Trophoblast cell (in vitro differentiated cells and primary cell): ENCODE measurements around the gene SHISA8.
A peak's percentile ranks its signal among the peaks of the same experiment; 100 is the strongest.
"Not testable (repeated sequence)": the region's sequence is repeated elsewhere in the genome, so short reads cannot be mapped to it uniquely, and the experiment has no call there.

Experiments
- DNase-seq, 2 donors: peaks; one replicate each; pipeline ENCODE4 v3.0.0-alpha.2; 2016
- H2AFZ ChIP-seq: 2 replicates; pipeline ENCODE4 v1.6.1; 2013; ENCODE audit warnings: low read length, moderate library complexity, mild to moderate bottlenecking; ENCODE audit not compliant: insufficient read depth, poor library complexity
- H2AK5ac ChIP-seq: 2 replicates; pipeline ENCODE4 v1.6.1; 2013; ENCODE audit warnings: mild to moderate bottlenecking, low read length
- H2BK120ac ChIP-seq: 2 replicates; pipeline ENCODE4 v1.6.1; 2013; ENCODE audit warnings: low read length, mild to moderate bottlenecking, moderate library complexity; ENCODE audit not compliant: insufficient read depth, poor library complexity
- H2BK12ac ChIP-seq: 2 replicates; pipeline ENCODE4 v1.6.1; 2013; ENCODE audit warnings: mild to moderate bottlenecking, low read length, moderate library complexity
- H2BK5ac ChIP-seq: 2 replicates; pipeline ENCODE4 v1.6.1; 2013; ENCODE audit warnings: low read length, low read depth, moderate library complexity, mild to moderate bottlenecking; ENCODE audit not compliant: poor library complexity
- H3K14ac ChIP-seq: 2 replicates; pipeline ENCODE4 v1.6.1; 2013; ENCODE audit warnings: mild to moderate bottlenecking, low read length
- H3K18ac ChIP-seq: 2 replicates; pipeline ENCODE4 v1.6.1; 2013; ENCODE audit warnings: mild to moderate bottlenecking, low read length
- H3K23ac ChIP-seq: 2 replicates; pipeline ENCODE4 v1.6.1; 2013; ENCODE audit warnings: low read length
- H3K27ac ChIP-seq: 2 replicates; pipeline ENCODE4 v1.5.1; 2013; ENCODE audit warnings: low read depth, mild to moderate bottlenecking, inconsistent platforms, low read length, moderate library complexity
- H3K27me3 ChIP-seq: 2 replicates; pipeline ENCODE4 v1.6.1; 2013; ENCODE audit warnings: inconsistent platforms, mild to moderate bottlenecking, low read length, moderate library complexity; ENCODE audit not compliant: insufficient read depth
- H3K36me3 ChIP-seq, 2 experiments: 1 replicate in 1 of 2; 2 replicates in 1 of 2; pipeline ENCODE4 v1.6.1; 2013; ENCODE audit warnings: low read length in 2 of 2, mild to moderate bottlenecking in 2 of 2, moderate library complexity in 1 of 2; ENCODE audit not compliant: insufficient read depth in 2 of 2, control insufficient read depth in 1 of 2
- H3K4ac ChIP-seq: 2 replicates; pipeline ENCODE4 v1.6.1; 2013; ENCODE audit warnings: low read depth, mild to moderate bottlenecking, low read length, moderate library complexity
- H3K4me1 ChIP-seq, 2 experiments: 1 replicate in 1 of 2; 2 replicates in 1 of 2; pipeline ENCODE4 v1.6.1; 2013; ENCODE audit warnings: low read length in 2 of 2, mild to moderate bottlenecking in 2 of 2, moderate library complexity in 1 of 2; ENCODE audit not compliant: insufficient read depth in 2 of 2, control insufficient read depth in 1 of 2
- H3K4me2 ChIP-seq: 2 replicates; pipeline ENCODE4 v1.6.1; 2013; ENCODE audit warnings: inconsistent platforms, mild to moderate bottlenecking, low read length, moderate library complexity
- H3K4me3 ChIP-seq: 2 replicates; pipeline ENCODE4 v1.5.1; 2013; ENCODE audit warnings: mild to moderate bottlenecking, low read depth, low read length, inconsistent platforms
- H3K79me1 ChIP-seq: one replicate; pipeline ENCODE4 v1.6.1; 2013; ENCODE audit warnings: low read length
- H3K79me2 ChIP-seq: 2 replicates; pipeline ENCODE4 v1.6.1; 2013; ENCODE audit warnings: low read length, mild to moderate bottlenecking; ENCODE audit not compliant: control insufficient read depth, insufficient read depth, poor library complexity
- H3K9ac ChIP-seq: 2 replicates; pipeline ENCODE4 v1.6.1; 2013; ENCODE audit warnings: mild to moderate bottlenecking, low read length
- H3K9me3 ChIP-seq: 2 replicates; pipeline ENCODE4 v1.6.1; 2013; ENCODE audit warnings: low read depth, mild to moderate bottlenecking, control low read depth, inconsistent platforms, low read length; ENCODE audit not compliant: insufficient read depth
- H4K12ac ChIP-seq: 2 replicates; pipeline ENCODE4 v1.6.1; 2013; ENCODE audit warnings: low read depth, mild to moderate bottlenecking, low read length, moderate library complexity
- H4K8ac ChIP-seq: 2 replicates; pipeline ENCODE4 v1.6.1; 2013; ENCODE audit warnings: low read depth, mild to moderate bottlenecking, low read length, moderate library complexity
- H4K91ac ChIP-seq: one replicate; pipeline ENCODE4 v1.6.1; 2013; ENCODE audit warnings: low read depth, mild to moderate bottlenecking, low read length, moderate library complexity
- WGBS: extraction: QIAGEN DNeasy Blood & Tissue Kit; methylation state at CpG from one replicate; pipeline ENCODE4 v1.1.7; 2013; ENCODE audit warnings: missing lambda C conversion rate; ENCODE audit not compliant: insufficient read length, insufficient coverage; ENCODE audit errors: extremely low coverage; 5-methylcytosine and 5-hydroxymethylcytosine counted together

Gene SHISA8

DNA sequence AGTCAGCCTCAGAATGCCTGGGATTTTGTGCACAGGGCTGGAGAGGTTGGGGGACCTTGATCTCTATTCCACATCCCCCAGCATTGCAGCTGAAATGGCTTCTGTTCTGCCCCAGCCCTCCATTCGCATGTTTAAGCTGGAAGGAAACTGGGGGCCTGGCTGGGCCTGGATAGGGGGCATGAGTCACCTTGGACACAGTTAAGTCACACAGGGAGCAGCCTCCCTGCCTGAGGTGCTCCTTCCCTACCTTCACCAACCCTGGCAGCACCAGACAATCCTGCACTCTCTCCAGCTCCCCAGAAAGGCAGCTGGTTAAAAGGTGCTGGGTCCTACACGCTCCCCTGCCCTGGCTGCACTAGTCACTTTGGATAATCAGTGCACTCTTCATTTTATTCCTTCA, 37.8 kb upstream of the SHISA8 start:
- no CpG with 5 or more reads among the region's 2 CpGs for WGBS
- no peaks in the 10 kb centered on the region for H3K9me3 ChIP-seq
- H3K4me2 ChIP-seq = no peak overlapping the region
- DNase-seq = no peak
- H4K91ac ChIP-seq = no peak overlapping the region
- H3K27me3 ChIP-seq = no peaks in the 10 kb centered on the region
- no peak overlapping the region for H2BK12ac ChIP-seq
- no peak overlapping the region for H2BK5ac ChIP-seq
- H3K4me3 ChIP-seq = no peak overlapping the region
- no peak overlapping the region for H2BK120ac ChIP-seq
- H2AFZ ChIP-seq = no peak overlapping the region
- no peak overlapping the region for H3K14ac ChIP-seq
- H3K9ac ChIP-seq = no peak overlapping the region
- H4K12ac ChIP-seq = no peak overlapping the region
- H4K8ac ChIP-seq = no peak overlapping the region
- H3K4ac ChIP-seq = no peak overlapping the region
- H3K23ac ChIP-seq = no peak overlapping the region
- H3K27ac ChIP-seq = no peak overlapping the region
- H3K79me2 ChIP-seq = no peaks in the 10 kb centered on the region
- H3K4me1 ChIP-seq = peaks cover 0 to 3% of the 10 kb centered on the region in 2 experiments
- no peaks in the 10 kb centered on the region for H3K36me3 ChIP-seq
- H3K79me1 ChIP-seq = no peaks in the 10 kb centered on the region
- H2AK5ac ChIP-seq = no peak overlapping the region
- no peak overlapping the region for H3K18ac ChIP-seq

DNA sequence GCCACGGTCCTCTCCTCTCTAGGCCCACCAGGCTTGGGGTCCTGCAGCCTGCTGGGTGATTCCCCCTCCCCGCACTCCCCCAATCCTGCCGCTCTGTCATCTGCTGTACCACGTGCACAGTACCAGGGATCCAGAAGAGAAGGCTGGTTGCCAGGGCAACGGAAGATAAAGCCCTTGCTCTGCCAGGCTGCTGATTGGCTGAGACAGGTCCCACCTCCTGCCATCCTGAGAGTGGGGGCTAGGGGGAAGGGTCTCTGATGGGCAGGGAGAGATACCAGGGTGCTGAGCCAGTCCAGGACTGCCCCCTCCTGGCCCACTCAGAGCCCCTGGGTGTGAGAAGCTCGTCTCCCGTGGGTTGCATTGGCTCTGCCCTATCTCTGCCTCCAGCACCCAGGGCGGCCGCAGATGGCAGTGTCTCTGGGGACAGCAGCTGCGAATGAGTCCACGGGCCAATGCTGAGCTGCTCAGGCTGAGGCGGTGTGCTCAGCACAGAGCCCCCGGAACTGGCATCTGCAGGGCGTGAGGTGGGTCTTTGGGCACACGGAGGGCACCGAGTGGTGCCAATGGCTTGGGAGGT, 37.1 kb upstream of the SHISA8 start, which contains the start of gene SMIM45:
Gene SMIM45, plus strand, starts transcription at position 253 of the 577 bp plus-strand sequence.
- H3K79me2 ChIP-seq = no peaks in the 10 kb centered on the region
- H3K4ac ChIP-seq = no peak within 1 kb of the TSS
- DNase-seq = no peak
- H3K14ac ChIP-seq = no peak within 1 kb of the TSS
- H2AFZ ChIP-seq = no peak within 1 kb of the TSS
- H2BK5ac ChIP-seq = no peak within 1 kb of the TSS
- H3K9ac ChIP-seq = no peak within 1 kb of the TSS
- H4K12ac ChIP-seq = no peak within 1 kb of the TSS
- no CpG with 5 or more reads among the region's 16 CpGs for WGBS
- no peak within 1 kb of the TSS for H4K91ac ChIP-seq
- H3K4me3 ChIP-seq = no peak within 1 kb of the TSS
- H3K79me1 ChIP-seq = peaks cover 1% of the 10 kb centered on the region
- no peak within 1 kb of the TSS for H3K23ac ChIP-seq
- H3K36me3 ChIP-seq = no peaks in the 10 kb centered on the region
- H3K4me2 ChIP-seq = no peak within 1 kb of the TSS
- no peaks in the 10 kb centered on the region for H3K9me3 ChIP-seq
- no peaks in the 10 kb centered on the region for H3K27me3 ChIP-seq
- no peak within 1 kb of the TSS for H3K27ac ChIP-seq
- no peak within 1 kb of the TSS for H2BK120ac ChIP-seq
- peaks cover 0 to 2% of the 10 kb centered on the region in 2 experiments for H3K4me1 ChIP-seq
- no peak within 1 kb of the TSS for H4K8ac ChIP-seq
- H3K18ac ChIP-seq = no peak within 1 kb of the TSS
- H2AK5ac ChIP-seq = no peak within 1 kb of the TSS
- H2BK12ac ChIP-seq = no peak within 1 kb of the TSS

DNA sequence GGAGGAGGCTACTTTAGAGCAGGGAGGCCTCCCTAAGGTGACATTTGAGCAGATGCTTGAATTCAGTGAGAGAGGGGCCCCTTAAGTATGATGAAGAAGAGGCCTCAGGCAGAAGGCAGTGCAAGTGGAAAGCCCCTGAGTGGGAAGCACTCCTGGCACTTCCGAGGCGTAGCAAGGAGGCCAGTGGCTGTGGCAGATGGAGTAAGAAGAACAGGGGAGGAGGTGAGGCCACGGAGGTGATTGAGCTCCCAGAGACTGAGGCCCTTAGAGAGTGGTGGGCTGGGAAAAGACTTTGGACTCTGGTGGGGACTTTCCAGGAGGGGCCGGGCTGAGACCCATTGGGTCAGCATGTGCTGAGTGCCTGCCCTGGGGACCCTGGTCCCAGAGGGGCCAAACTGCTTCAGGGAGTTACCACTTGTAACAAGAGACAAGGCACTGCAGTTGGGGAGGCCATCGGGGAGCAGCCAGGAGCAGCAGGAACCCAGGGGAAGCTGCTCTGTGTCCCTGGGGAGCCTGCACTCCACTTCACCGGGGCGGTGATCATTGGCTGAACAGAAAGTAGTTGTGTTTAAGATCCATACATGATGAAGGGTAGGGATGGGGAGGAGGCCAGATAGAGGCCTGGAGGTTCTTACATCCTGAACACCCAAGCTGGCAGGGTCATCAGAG, 34.6 kb upstream of the SHISA8 start:
- Histone ChIP-seq H2AFZ (no peak overlapping the region), H3K4ac (no peak overlapping the region), H2AK5ac (peak overlapping the region; percentile 26), H2BK5ac (no peak overlapping the region), H3K14ac (no peak overlapping the region), H3K79me2 (no peaks in the 10 kb centered on the region), H3K9me3 (no peaks in the 10 kb centered on the region), H4K12ac (no peak overlapping the region), H2BK120ac (no peak overlapping the region), H3K79me1 (peaks cover 6% of the 10 kb centered on the region), H3K9ac (no peak overlapping the region), H2BK12ac (no peak overlapping the region), H3K4me2 (no peak overlapping the region), H3K4me3 (no peak overlapping the region), H3K4me1 (peaks cover 8% of the 10 kb centered on the region in 2 experiments), H4K8ac (no peak overlapping the region), H3K23ac (no peak overlapping the region), H3K27me3 (no peaks in the 10 kb centered on the region), H4K91ac (no peak overlapping the region), H3K36me3 (peaks cover 3% of the 10 kb centered on the region in 2 experiments), H3K27ac (no peak overlapping the region), H3K18ac (no peak overlapping the region)
- WGBS = no CpG with 5 or more reads among the region's 7 CpGs
- DNase-seq = no peak

DNA sequence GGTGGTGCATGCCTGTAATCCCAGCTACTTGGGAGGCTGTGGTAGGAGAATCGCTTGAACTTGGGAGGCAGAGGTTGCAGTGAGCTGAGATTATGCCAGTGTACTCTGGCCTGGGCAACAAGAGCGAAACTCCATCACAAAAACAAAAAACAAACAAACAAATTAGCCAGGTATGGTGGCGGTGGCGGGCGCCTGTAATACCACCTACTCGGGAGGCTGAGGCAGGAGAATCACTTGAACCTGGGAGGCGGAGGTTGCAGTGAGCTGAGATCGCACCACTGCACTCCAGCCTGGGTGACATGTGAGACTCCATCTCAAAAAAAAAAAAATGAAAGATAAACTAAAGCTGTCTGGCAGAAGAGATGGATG, 34.0 kb upstream of the SHISA8 start:
- H4K12ac ChIP-seq, DNase-seq, H2AFZ ChIP-seq, H3K4ac ChIP-seq, H3K79me1 ChIP-seq, H3K79me2 ChIP-seq, H3K27ac ChIP-seq, H3K4me1 ChIP-seq, H3K18ac ChIP-seq, H2BK12ac ChIP-seq, H3K4me3 ChIP-seq, H3K9me3 ChIP-seq, H3K4me2 ChIP-seq, H2BK5ac ChIP-seq, H2AK5ac ChIP-seq, H3K23ac ChIP-seq, H3K9ac ChIP-seq, H3K36me3 ChIP-seq, H2BK120ac ChIP-seq, H3K27me3 ChIP-seq, H4K8ac ChIP-seq, H3K14ac ChIP-seq, H4K91ac ChIP-seq: not testable (repeated sequence)
- no CpG with 5 or more reads among the region's 8 CpGs for WGBS
